ENCODE measurements around the gene MALL.

MALL gene

GRCh38 chr2:110149330-110150220, 34.0 kb upstream of the MALL start:
- DNase-seq (ENCODE audit: low read depth, low spot score): peak; percentile 67
- POLR2A ChIA-PET: no interaction called here
- CTCF ChIA-PET: interaction anchor here (1.3 kb wide), 1 partner anchor 34 kb away, joined by 5 read pairs; the partner anchor contains the start of gene MALL
- H3K4me3 ChIP-seq (ENCODE audit: low read depth, low read length): no peak overlapping the region
- TF ChIP-seq CTCF (IDR thresholded peaks at IDR 0.05; ENCODE audit: insufficient read depth, low read length, missing control alignments): no peak

- no peak for TF ChIP-seq CTCF (IDR thresholded peaks at IDR 0.05; ENCODE audit: insufficient read depth, low read length, missing control alignments)
- no peak for DNase-seq (ENCODE audit: low read depth, low spot score)
- ChIA-PET POLR2A (no interaction called here), CTCF (no interaction called here)
- no peak overlapping the region for H3K4me3 ChIP-seq (ENCODE audit: low read depth, low read length)
Measured at GRCh38 chr2:110146945-110147332, 31.3 kb upstream of the MALL start.

GRCh38 chr2:110146183-110146944, 30.7 kb upstream of the MALL start:
- ChIA-PET CTCF (interaction anchor here (0.7 kb wide), 1 partner anchor 11 kb away, joined by 5 read pairs; no protein-coding TSS in a partner anchor), POLR2A (no interaction called here)
- no peak overlapping the region for H3K4me3 ChIP-seq (ENCODE audit: low read depth, low read length)
- DNase-seq (ENCODE audit: low read depth, low spot score): no peak
- TF ChIP-seq CTCF (IDR thresholded peaks at IDR 0.05; ENCODE audit: insufficient read depth, low read length, missing control alignments): no peak

GRCh38 chr2:110143982-110144381, 28.4 kb upstream of the MALL start:
- POLR2A ChIA-PET: no interaction called here
- H3K4me3 ChIP-seq (ENCODE audit: low read depth, low read length): no peak overlapping the region
- no peak for DNase-seq (ENCODE audit: low read depth, low spot score)
- no peak for TF ChIP-seq CTCF (IDR thresholded peaks at IDR 0.05; ENCODE audit: insufficient read depth, low read length, missing control alignments)
- CTCF ChIA-PET: interaction anchor here (2.2 kb wide), 1 partner anchor 13 kb away, joined by 11 read pairs; no protein-coding TSS in a partner anchor

GRCh38 chr2:110140401-110140800, 24.8 kb upstream of the MALL start:
- CTCF ChIA-PET: interaction anchor here (0.9 to 3.1 kb wide), 3 partner anchors 16 to 24 kb away, joined by 3 to 15 read pairs (median 7); partner anchors contain the start of gene MALL
- no peak overlapping the region for H3K4me3 ChIP-seq (ENCODE audit: low read depth, low read length)
- POLR2A ChIA-PET: no interaction called here

More at GRCh38 chr2:110140401-110140800, 24.8 kb upstream of the MALL start:
- TF ChIP-seq CTCF (IDR thresholded peaks at IDR 0.05; ENCODE audit: insufficient read depth, low read length, missing control alignments): no peak
- DNase-seq (ENCODE audit: low read depth, low spot score): no peak
